ENCODE data around the gene ANO3. TPM values are rescaled to one million over a fixed set of nuclear protein-coding genes. Genes with fewer than 3 reads are reported as not detected.

Gene ANO3
- total RNA-seq, 2 experiments from 2014 or later: not detected

DNA sequence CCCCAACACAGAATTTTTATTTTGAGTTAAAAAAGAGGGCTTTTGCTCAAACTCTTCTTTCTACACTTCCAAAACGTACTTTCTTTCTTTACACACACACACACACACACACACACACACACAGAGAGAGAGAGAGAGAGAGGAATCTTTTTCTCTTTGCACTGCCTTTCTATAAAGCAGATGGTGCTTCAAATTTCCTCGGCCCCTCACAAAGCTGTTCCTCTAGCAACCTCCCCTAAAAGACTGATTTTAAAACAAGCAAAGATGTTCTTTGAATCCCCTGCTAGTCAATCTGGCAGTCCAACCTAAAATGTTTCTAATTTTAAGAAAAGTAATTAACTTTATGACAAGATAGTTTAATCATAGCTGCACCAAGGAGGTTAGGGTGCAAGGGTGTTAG is 2.7 kb upstream of the ANO3 start:
- peaks cover 15% of the 10 kb centered on the region for H3K27me3 Mint-ChIP-seq
- H3K4me3 Mint-ChIP-seq: no peak overlapping the region
- DNase-seq: no peak
- ATAC-seq (ENCODE audit: low read depth): no peak
- no peaks in the 10 kb centered on the region for H3K9me3 Mint-ChIP-seq
- POLR2A ChIA-PET: no interaction called here
- H3K4me1 Mint-ChIP-seq: no peaks in the 10 kb centered on the region
- no peak overlapping the region for H3K27ac Mint-ChIP-seq
- H3K36me3 Mint-ChIP-seq: no peaks in the 10 kb centered on the region

DNA sequence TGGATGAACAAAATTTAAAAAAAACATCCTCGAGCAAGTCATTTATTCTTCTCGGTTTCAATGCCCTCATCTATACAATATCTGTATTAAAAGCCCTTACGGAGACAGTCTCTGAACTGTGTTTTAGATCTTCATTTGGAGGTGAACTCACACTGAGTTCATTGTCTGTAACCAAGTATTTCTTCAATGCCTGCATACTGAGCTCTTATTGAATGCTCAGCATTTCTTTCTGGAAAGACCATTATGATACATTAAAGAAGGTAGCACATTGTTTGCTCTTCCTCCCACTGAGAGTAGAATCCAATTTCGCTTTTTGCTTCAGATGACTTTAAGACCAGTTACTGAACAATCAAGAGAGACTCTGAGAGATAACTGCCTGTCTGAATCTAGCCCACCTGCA is 1.7 kb upstream of the ANO3 start:
- Mint-ChIP-seq H3K36me3 (no peaks in the 10 kb centered on the region), H3K27me3 (peaks cover 15% of the 10 kb centered on the region), H3K9me3 (no peaks in the 10 kb centered on the region), H3K27ac (no peak overlapping the region), H3K4me3 (no peak overlapping the region), H3K4me1 (no peaks in the 10 kb centered on the region)
- ATAC-seq (ENCODE audit: low read depth) (no peak), DNase-seq (no peak)
- POLR2A ChIA-PET: interaction anchor here (0.7 kb wide), 1 partner anchor 1754 kb away, joined by 4 read pairs; no protein-coding TSS in a partner anchor

- no peaks in the 10 kb centered on the region for H3K36me3 Mint-ChIP-seq
- peaks cover 15% of the 10 kb centered on the region for H3K27me3 Mint-ChIP-seq
- ATAC-seq (ENCODE audit: low read depth) (no peak), DNase-seq (no peak)
- no peaks in the 10 kb centered on the region for H3K9me3 Mint-ChIP-seq
- H3K27ac Mint-ChIP-seq: no peak overlapping the region
- no peaks in the 10 kb centered on the region for H3K4me1 Mint-ChIP-seq
- no peak overlapping the region for H3K4me3 Mint-ChIP-seq
- POLR2A ChIA-PET: no interaction called here
Observed at GRCh38 chr11:26332572-26332915, 614 bp downstream of the ANO3 start.

- DNase-seq (no peak), ATAC-seq (ENCODE audit: low read depth) (no peak)
- POLR2A ChIA-PET: no interaction called here
- H3K27ac Mint-ChIP-seq: no peak overlapping the region
- H3K36me3 Mint-ChIP-seq: no peaks in the 10 kb centered on the region
- H3K4me1 Mint-ChIP-seq: no peaks in the 10 kb centered on the region
- H3K9me3 Mint-ChIP-seq: no peaks in the 10 kb centered on the region
- peaks cover 15% of the 10 kb centered on the region for H3K27me3 Mint-ChIP-seq
- no peak overlapping the region for H3K4me3 Mint-ChIP-seq
Observed at GRCh38 chr11:26333906-26334305, 2.0 kb downstream of the ANO3 start.

- no peak for ATAC-seq (ENCODE audit: low read depth)
- Mint-ChIP-seq H3K27me3 (peaks cover 15% of the 10 kb centered on the region), H3K36me3 (no peaks in the 10 kb centered on the region), H3K9me3 (no peaks in the 10 kb centered on the region), H3K4me1 (no peaks in the 10 kb centered on the region), H3K27ac (no peak overlapping the region), H3K4me3 (no peak overlapping the region)
- no peak for DNase-seq
- POLR2A ChIA-PET: no interaction called here
Observed at GRCh38 chr11:26335903-26336302, 4.0 kb downstream of the ANO3 start.

- Mint-ChIP-seq H3K4me3 (no peak overlapping the region), H3K4me1 (no peaks in the 10 kb centered on the region), H3K27me3 (no peaks in the 10 kb centered on the region), H3K27ac (no peak overlapping the region), H3K9me3 (no peaks in the 10 kb centered on the region), H3K36me3 (no peaks in the 10 kb centered on the region)
- DNase-seq: no peak
- POLR2A ChIA-PET: no interaction called here
- ATAC-seq (ENCODE audit: low read depth): no peak
Observed at GRCh38 chr11:26344647-26345046, 12.7 kb downstream of the ANO3 start.

- no peak for DNase-seq
- POLR2A ChIA-PET: no interaction called here
- ATAC-seq (ENCODE audit: low read depth): no peak
- no peaks in the 10 kb centered on the region for H3K36me3 Mint-ChIP-seq
- no peak overlapping the region for H3K27ac Mint-ChIP-seq
- no peaks in the 10 kb centered on the region for H3K4me1 Mint-ChIP-seq
- H3K9me3 Mint-ChIP-seq: peaks cover 2% of the 10 kb centered on the region
- H3K4me3 Mint-ChIP-seq: no peak overlapping the region
- H3K27me3 Mint-ChIP-seq: no peaks in the 10 kb centered on the region
Observed at GRCh38 chr11:26348776-26349175, 16.8 kb downstream of the ANO3 start.

DNA sequence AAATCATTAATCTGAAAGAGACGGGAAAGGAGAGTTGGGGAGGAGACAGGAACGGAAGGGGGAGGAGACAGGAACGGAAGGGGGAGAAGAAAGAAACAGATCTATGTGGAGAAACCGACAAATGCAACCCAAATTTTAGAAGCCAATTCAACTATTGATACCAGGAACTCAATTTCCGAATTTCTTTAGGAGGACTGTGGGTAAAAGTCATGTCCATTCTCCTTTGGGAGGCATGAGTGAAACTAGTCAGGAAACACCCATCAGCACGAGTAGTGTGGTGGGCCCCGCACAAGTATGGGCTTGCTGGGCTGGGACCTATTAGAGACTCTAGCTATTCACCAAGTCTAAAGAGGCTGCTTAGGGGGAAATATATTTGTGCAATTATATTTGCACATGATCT is 18.1 kb downstream of the ANO3 start:
- Mint-ChIP-seq H3K9me3 (peaks cover 2% of the 10 kb centered on the region), H3K4me1 (no peaks in the 10 kb centered on the region), H3K4me3 (no peak overlapping the region), H3K27ac (no peak overlapping the region), H3K27me3 (no peaks in the 10 kb centered on the region), H3K36me3 (no peaks in the 10 kb centered on the region)
- POLR2A ChIA-PET: interaction anchor here (0.6 kb wide), 1 partner anchor 1639 kb away, joined by 4 read pairs; no protein-coding TSS in a partner anchor
- no peak for DNase-seq
- no peak for ATAC-seq (ENCODE audit: low read depth)

DNA sequence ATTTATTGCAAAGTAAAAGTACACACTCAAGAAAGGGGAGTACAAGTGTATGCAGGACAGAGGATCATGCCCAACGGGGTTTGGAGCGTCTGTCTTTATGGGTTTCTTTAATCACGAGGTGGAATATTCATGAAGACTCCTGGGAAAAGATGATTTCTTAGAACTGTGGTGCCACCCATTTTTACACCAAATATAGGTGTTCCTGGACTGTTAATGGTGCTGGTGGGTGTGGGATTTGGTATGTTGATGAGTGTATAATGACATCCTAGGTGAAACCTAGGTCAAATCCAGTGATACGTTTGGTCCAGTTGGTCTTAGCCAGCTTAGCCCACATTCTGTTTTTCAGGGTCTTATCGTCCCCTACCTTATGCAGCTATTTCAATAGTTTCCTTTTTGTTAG is 21.1 kb downstream of the ANO3 start:
- POLR2A ChIA-PET: no interaction called here
- DNase-seq (no peak), ATAC-seq (ENCODE audit: low read depth) (no peak)
- Mint-ChIP-seq H3K4me1 (no peaks in the 10 kb centered on the region), H3K27ac (no peak overlapping the region), H3K36me3 (no peaks in the 10 kb centered on the region), H3K27me3 (no peaks in the 10 kb centered on the region), H3K4me3 (no peak overlapping the region), H3K9me3 (peaks cover 2% of the 10 kb centered on the region)

DNA sequence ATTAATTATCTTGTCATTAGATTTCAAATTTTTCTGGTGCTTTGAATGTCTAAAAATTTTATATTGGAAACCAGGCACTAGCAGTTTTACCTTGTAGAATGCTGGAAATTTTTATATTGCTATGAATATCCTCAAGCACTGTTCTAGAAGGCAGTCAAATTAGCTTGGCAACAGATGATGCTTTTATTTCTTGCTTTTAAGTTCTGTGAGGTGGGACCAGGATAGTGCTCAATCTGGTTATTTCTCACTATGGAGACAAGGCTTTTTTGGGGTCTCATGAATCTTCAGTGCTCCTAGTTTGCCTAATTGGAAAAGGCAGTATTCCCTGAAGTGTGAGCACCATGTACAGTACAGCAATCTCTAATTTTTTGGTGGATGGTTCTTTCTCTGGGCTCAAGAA is 27.1 kb downstream of the ANO3 start:
- no peak overlapping the region for H3K4me3 Mint-ChIP-seq
- ATAC-seq (ENCODE audit: low read depth) (no peak), DNase-seq (no peak)
- H3K27ac Mint-ChIP-seq: no peak overlapping the region
- no peaks in the 10 kb centered on the region for H3K4me1 Mint-ChIP-seq
- H3K27me3 Mint-ChIP-seq: no peaks in the 10 kb centered on the region
- POLR2A ChIA-PET: no interaction called here
- no peaks in the 10 kb centered on the region for H3K9me3 Mint-ChIP-seq
- no peaks in the 10 kb centered on the region for H3K36me3 Mint-ChIP-seq

- Mint-ChIP-seq H3K9me3 (peaks cover 6% of the 10 kb centered on the region), H3K36me3 (no peaks in the 10 kb centered on the region), H3K27me3 (no peaks in the 10 kb centered on the region), H3K4me3 (no peak overlapping the region), H3K4me1 (no peaks in the 10 kb centered on the region), H3K27ac (no peak overlapping the region)
- ATAC-seq (ENCODE audit: low read depth) (no peak), DNase-seq (no peak)
- POLR2A ChIA-PET: no interaction called here
Observed at GRCh38 chr11:26365284-26365683, 33.4 kb downstream of the ANO3 start.

DNA sequence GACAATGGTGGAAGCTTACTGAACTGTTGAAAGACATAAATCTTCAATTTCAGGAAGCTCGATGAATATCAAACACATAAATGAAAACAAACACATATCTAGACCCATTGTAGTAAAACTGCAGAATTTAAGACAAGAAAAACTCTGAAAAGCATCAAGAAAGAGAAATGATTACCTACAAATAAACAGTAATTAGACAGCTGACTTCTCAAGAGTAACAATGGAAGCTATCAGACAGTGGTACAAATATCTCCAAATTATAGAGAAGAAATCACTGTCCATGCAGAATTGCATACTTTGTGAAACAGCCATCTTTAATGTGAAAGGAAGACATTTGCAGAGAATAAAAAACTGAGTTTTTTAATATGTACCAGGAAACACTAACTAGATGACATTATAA is 45.7 kb downstream of the ANO3 start:
- DNase-seq: no peak
- Mint-ChIP-seq H3K36me3 (no peaks in the 10 kb centered on the region), H3K27ac (no peak overlapping the region), H3K9me3 (peaks cover 4% of the 10 kb centered on the region), H3K4me3 (no peak overlapping the region), H3K4me1 (no peaks in the 10 kb centered on the region), H3K27me3 (no peaks in the 10 kb centered on the region)
- POLR2A ChIA-PET: no interaction called here
- no peak for ATAC-seq (ENCODE audit: low read depth)

GRCh38 chr11:26399336-26399735 is 67.4 kb downstream of the ANO3 start:
- POLR2A ChIA-PET: no interaction called here
- Mint-ChIP-seq H3K4me1 (no peaks in the 10 kb centered on the region), H3K4me3 (no peak overlapping the region), H3K27ac (no peak overlapping the region), H3K36me3 (no peaks in the 10 kb centered on the region), H3K9me3 (peaks cover 5% of the 10 kb centered on the region), H3K27me3 (no peaks in the 10 kb centered on the region)
- DNase-seq: no peak
- ATAC-seq (ENCODE audit: low read depth): no peak

GRCh38 chr11:26410706-26411366 is 78.9 kb downstream of the ANO3 start:
- H3K9me3 Mint-ChIP-seq: no peaks in the 10 kb centered on the region
- no peaks in the 10 kb centered on the region for H3K27me3 Mint-ChIP-seq
- H3K4me3 Mint-ChIP-seq: no peak overlapping the region
- H3K4me1 Mint-ChIP-seq: no peaks in the 10 kb centered on the region
- no peak overlapping the region for H3K27ac Mint-ChIP-seq
- H3K36me3 Mint-ChIP-seq: no peaks in the 10 kb centered on the region
- POLR2A ChIA-PET: no interaction called here
- no peak for ATAC-seq (ENCODE audit: low read depth)
- no peak for DNase-seq

GRCh38 chr11:26412955-26413354 is 81.0 kb downstream of the ANO3 start:
- no peak overlapping the region for H3K27ac Mint-ChIP-seq
- POLR2A ChIA-PET: no interaction called here
- no peaks in the 10 kb centered on the region for H3K36me3 Mint-ChIP-seq
- peaks cover 3% of the 10 kb centered on the region for H3K9me3 Mint-ChIP-seq
- ATAC-seq (ENCODE audit: low read depth): no peak
- no peaks in the 10 kb centered on the region for H3K27me3 Mint-ChIP-seq
- DNase-seq: no peak
- no peak overlapping the region for H3K4me3 Mint-ChIP-seq
- H3K4me1 Mint-ChIP-seq: no peaks in the 10 kb centered on the region
